GM12878 (cell line): ENCODE measurements around the gene RECK. TPM values are rescaled to one million over a fixed set of nuclear protein-coding genes. Genes with fewer than 3 reads are reported as not detected.

Experiments used
- CEBPB ChIP-seq, 2 experiments: fragments of 150-350 bp in 1 of 2; IDR thresholded peaks; 2 replicates each; pipeline ENCODE4 v1.6.1; 2012 to 2014; ENCODE audit warnings: low read depth in 2 of 2, low read length in 2 of 2, borderline replicate concordance in 1 of 2, inconsistent platforms in 1 of 2
- GABPA ChIP-seq: IDR thresholded peaks from 2 replicates; pipeline ENCODE4 v1.6.1; 2014; ENCODE audit warnings: antibody characterized with exemption, low read depth, mild to moderate bottlenecking, inconsistent platforms
- HCFC1 ChIP-seq: fragments of 150-350 bp; IDR thresholded peaks from 2 replicates; pipeline ENCODE4 v1.6.1; 2014; ENCODE audit warnings: low read length
- KDM1A ChIP-seq: fragments of 200-600 bp; sonication (generic); IDR thresholded peaks from 2 replicates; pipeline ENCODE4 v1.6.1; 2016; ENCODE audit warnings: borderline replicate concordance
- MEF2B ChIP-seq: fragments of 450-650 bp; IDR thresholded peaks from 2 replicates; pipeline ENCODE4 v1.6.1; 2018; ENCODE audit warnings: mild to moderate bottlenecking, moderate library complexity; ENCODE audit not compliant: partially characterized antibody, poor library complexity, severe bottlenecking
- NBN ChIP-seq: fragments of 450-650 bp; IDR thresholded peaks from 2 replicates; pipeline ENCODE4 v1.6.1; 2016
- NFIC ChIP-seq: IDR thresholded peaks from 2 replicates; pipeline ENCODE4 v1.6.1; 2012; ENCODE audit warnings: low read depth, mild to moderate bottlenecking, inconsistent platforms, low read length, moderate library complexity
- PAX5 ChIP-seq: IDR thresholded peaks from 2 replicates; pipeline ENCODE4 v1.6.1; 2011; ENCODE audit warnings: low read depth, low read length, borderline replicate concordance
- PML ChIP-seq: IDR thresholded peaks from 2 replicates; pipeline ENCODE4 v1.6.1; 2012; ENCODE audit warnings: low read length, inconsistent platforms
- POU2F2 ChIP-seq: IDR thresholded peaks from 3 replicates; pipeline ENCODE4 v1.6.1; 2011; ENCODE audit warnings: low read depth, mild to moderate bottlenecking, low read length, borderline replicate concordance
- REST ChIP-seq: IDR thresholded peaks from 2 replicates; pipeline ENCODE4 v1.6.1; 2012; ENCODE audit warnings: mild to moderate bottlenecking, low read depth, low read length
- SKIL ChIP-seq: fragments of 450-650 bp; IDR thresholded peaks from 2 replicates; pipeline ENCODE4 v1.6.1; 2017; ENCODE audit warnings: mild to moderate bottlenecking, low read depth, inconsistent platforms; ENCODE audit not compliant: poor library complexity, severe bottlenecking
- SMAD5 ChIP-seq: IDR thresholded peaks from 2 replicates; pipeline ENCODE4 v1.6.1; 2016; ENCODE audit warnings: antibody characterized with exemption, low read depth
- SREBF1 ChIP-seq: IDR thresholded peaks from 2 replicates; pipeline ENCODE4 v1.6.1; 2012; ENCODE audit warnings: mild to moderate bottlenecking, low read length
- TCF12 ChIP-seq: IDR thresholded peaks from 2 replicates; pipeline ENCODE4 v1.6.1; 2011; ENCODE audit warnings: low read depth, mild to moderate bottlenecking, low read length
- YBX1 ChIP-seq: fragments of 450-650 bp; IDR thresholded peaks from 2 replicates; pipeline ENCODE4 v1.6.1; 2016; ENCODE audit warnings: antibody characterized with exemption
- ZNF24 ChIP-seq: fragments of 450-650 bp; IDR thresholded peaks from 2 replicates; pipeline ENCODE4 v1.6.1; 2017; ENCODE audit warnings: antibody characterized with exemption, mild to moderate bottlenecking
- polyA plus RNA-seq, 11 experiments: library from polyadenylated mRNA; depleted of rRNA in 4 of 11; unstranded in 6 of 11; stranded (reverse) in 5 of 11; fragments of >200 nt; fragmentation: Nextera tagmentation in 4 of 11; fragmentation: Illumina TruSeq in 1 of 11; extraction: Ambion mirVana in 4 of 11; extraction: Trizol in 1 of 11; gene quantifications; 1 replicate in 1 of 11; 2 replicates in 10 of 11; pipeline versions ENCODE4 v1.2.1 to v1.2.3, GENCODE V29; 2011 to 2016; ENCODE audit warnings: inconsistent platforms in 2 of 11, missing spikeins in 2 of 11, low read depth in 1 of 11
- total RNA-seq, 4 experiments: library from RNA; depleted of rRNA in 3 of 4; stranded (reverse); fragments of >200 nt in 3 of 4; fragmentation: Illumina TruSeq in 1 of 4; extraction: Trizol in 1 of 4; gene quantifications; 2 replicates each; pipeline versions ENCODE4 v1.2.1 to v1.2.3, GENCODE V29; 2013 to 2021

Gene RECK
- total and polyA plus RNA-seq, 10 of the 15 experiments (the other 5 are each of a cell fraction or from before 2014, with no cell fraction given), result 0.02 to 0.40 (median 0.13) TPM

- TF ChIP-seq REST (no peak), PAX5 (no peak), NBN (no peak), KDM1A (no peak), CEBPB (IDR thresholded peaks at IDR 0.05; ENCODE audit: borderline replicate concordance in 1 of 2, low read depth in 2 of 2, low read length in 2 of 2) (no peak), HCFC1 (no peak), TCF12 (no peak), GABPA (no peak), NFIC (no peak), YBX1 (no peak), MEF2B (no peak), SREBF1 (no peak), SMAD5 (no peak), ZNF24 (no peak; the same call in 1 of the 2 replicates), POU2F2 (no peak), SKIL (no peak), PML (no peak)
These were observed 103.7 kb downstream of the RECK start (continued) for GRCh38 chr9:36140086-36141084.
